HL-60 (cell line): ENCODE results near the gene UQCRC2.

Source experiments
- DNase-seq, 2 experiments: peaks; one replicate each; pipeline ENCODE4 v3.0.0-alpha.2; 2010 to 2020; ENCODE audit warnings: low read depth in 1 of 2, low spot score in 1 of 2
- H3K27ac ChIP-seq: fragments of 250-450 bp; sonication (Bioruptor Pico); replicated peaks from 2 replicates; pipeline ENCODE4 v1.5.1; 2020; ENCODE audit warnings: mild to moderate bottlenecking, moderate library complexity
- H3K27me3 ChIP-seq: fragments of 250-450 bp; sonication (Bioruptor Pico); 2 replicates; pipeline ENCODE4 v1.5.1; 2021; ENCODE audit warnings: mild to moderate bottlenecking, moderate library complexity; ENCODE audit not compliant: insufficient read depth, poor library complexity, severe bottlenecking
- H3K4me3 ChIP-seq: replicated peaks from 2 replicates; pipeline ENCODE4 v1.5.1; 2011; ENCODE audit warnings: mild to moderate bottlenecking, control low read depth, low read length; ENCODE audit not compliant: insufficient read depth
- CTCF ChIP-seq: IDR thresholded peaks from one replicate; pipeline ENCODE4 v1.5.1; 2011; ENCODE audit warnings: low read length, control low read depth, inconsistent platforms; ENCODE audit not compliant: insufficient read depth
- GABPA ChIP-seq: IDR thresholded peaks from 2 replicates; pipeline ENCODE4 v1.6.1; 2012; ENCODE audit warnings: low read depth
- POLR2AphosphoS5 ChIP-seq: IDR thresholded peaks from 2 replicates; pipeline ENCODE4 v1.6.1; 2012; ENCODE audit warnings: low read depth
- REST ChIP-seq: IDR thresholded peaks from 2 replicates; pipeline ENCODE4 v1.6.1; 2012; ENCODE audit warnings: low read depth; ENCODE audit not compliant: insufficient replicate concordance
- SPI1 ChIP-seq: IDR thresholded peaks from 2 replicates; pipeline ENCODE4 v1.6.1; 2012; ENCODE audit warnings: low read depth, mild to moderate bottlenecking, borderline replicate concordance

The UQCRC2 gene

GRCh38 chr16:22007159-22007508, 54.0 kb downstream of the UQCRC2 start:
- Histone ChIP-seq H3K27me3 (no peaks in the 10 kb centered on the region), H3K27ac (no peak overlapping the region), H3K4me3 (peak overlapping the region; percentile 96)
- no peak for TF ChIP-seq POLR2AphosphoS5
- TF ChIP-seq SPI1, result no peak
- no peak for TF ChIP-seq CTCF
- TF ChIP-seq GABPA, result no peak
- no peak for TF ChIP-seq REST
- DNase-seq, result no peak

GRCh38 chr16:22007509-22008214, 54.5 kb downstream of the UQCRC2 start, which contains the start of gene MOSMO:
MOSMO (plus strand) TSS chr16:22008111; CDS start chr16:22008302, 191 bp downstream.
- H3K4me3 ChIP-seq, result peak within 1 kb of the TSS; percentile 96
- no peaks in the 10 kb centered on the region for H3K27me3 ChIP-seq
- peak; percentile 51 to 64 for DNase-seq
- peak within 1 kb of the TSS; percentile 57 for H3K27ac ChIP-seq
- TF ChIP-seq CTCF (no peak), SPI1 (no peak), GABPA (peak; percentile 81), POLR2AphosphoS5 (no peak), REST (peak; percentile 89)

GRCh38 chr16:22008215-22009059, 55.3 kb downstream of the UQCRC2 start:
- TF ChIP-seq SPI1 (no peak), REST (no peak), POLR2AphosphoS5 (no peak), CTCF (no peak), GABPA (no peak)
- DNase-seq, result no peak
- H3K4me3 ChIP-seq, result peak overlapping the region; percentile 96
- peak overlapping the region; percentile 32; the same call in 1 of the 2 replicates for H3K27ac ChIP-seq
- H3K27me3 ChIP-seq, result no peaks in the 10 kb centered on the region
